Right lobe of liver (tissue), 6 donors: ENCODE data around the gene EPHA1. TPM values are rescaled to one million over a fixed set of nuclear protein-coding genes. Genes with fewer than 3 reads are reported as not detected.

Source experiments
- ATAC-seq, 4 donors: fragments of 200-7000 bp; cut with Tn5 transposase; one replicate each; pipeline ENCODE4 v1.9.1; 2020; ENCODE audit warnings: mild to moderate bottlenecking in 4 of 4, moderate library complexity in 4 of 4
- DNase-seq, 3 donors: peaks; one replicate each; pipeline ENCODE4 v3.0.0-alpha.2; 2020
- H3K27ac ChIP-seq, 3 donors: fragments of 200-600 bp; one replicate each; pipeline ENCODE4 v1.8.0; 2022
- H3K27me3 ChIP-seq, 2 donors: fragments of 200-600 bp; one replicate each; pipeline ENCODE4 v1.8.0; 2022
- H3K36me3 ChIP-seq, 4 donors: fragments of 200-600 bp; sonication (generic) in 1 of 4; one replicate each; pipeline versions ENCODE4 v1.5.1 to v1.8.0; 2017 to 2022; ENCODE audit warnings: control low read depth in 1 of 4
- H3K4me1 ChIP-seq, 4 donors: fragments of 200-600 bp; sonication (generic) in 1 of 4; one replicate each; pipeline versions ENCODE4 v1.5.1 to v1.8.0; 2017 to 2022; ENCODE audit warnings: control low read depth in 1 of 4
- H3K4me3 ChIP-seq, 3 donors: fragments of 200-600 bp; one replicate each; pipeline ENCODE4 v1.8.0; 2022
- H3K9me3 ChIP-seq, 4 donors: fragments of 200-600 bp; sonication (generic) in 1 of 4; one replicate each; pipeline versions ENCODE4 v1.5.1 to v1.8.0; 2017 to 2022; ENCODE audit warnings: control low read depth in 1 of 4
- CTCF ChIP-seq, 4 donors: fragments of 200-600 bp in 3 of 4; fragments of 450-650 bp in 1 of 4; IDR thresholded peaks; one replicate each; pipeline versions ENCODE4 v1.5.1 to v1.8.0; 2016 to 2022; ENCODE audit warnings: antibody characterized with exemption in 4 of 4, mild to moderate bottlenecking in 2 of 4
- POLR2A ChIP-seq: fragments of 450-650 bp; IDR thresholded peaks from one replicate; pipeline ENCODE4 v1.6.1; 2017; ENCODE audit warnings: antibody characterized with exemption, mild to moderate bottlenecking
- WGBS: methylation state at CpG from one replicate; pipeline ENCODE4 v1.1.6; 2018; ENCODE audit warnings: low coverage, low lambda C conversion rate; ENCODE audit not compliant: insufficient coverage; ENCODE audit errors: missing lambda C conversion rate; 5-methylcytosine and 5-hydroxymethylcytosine counted together
- intact Hi-C, 2 donors: fragments of 100-400 bp; cut with DNase I; formaldehyde crosslinking; loops; one replicate each; pipeline versions ENCODE4 v1.11.2 to v1.14.1; 2022
- total RNA-seq, 6 experiments: library from RNA; depleted of rRNA in 2 of 6; stranded (reverse); fragments of >200 nt in 2 of 6; fragmentation: NEBNext Ultra II Directional in 3 of 6; extraction: Animal tissue kit (Norgen Biotek cat#: 25700) in 3 of 6; gene quantifications; one replicate each; pipeline versions ENCODE4 v1.1.0 to v1.2.4, GENCODE V29; 2016 to 2023
- donor health status: DM: no; HTN: yes; CAD: no.
- donor health status: DM: no; HTN: no; CAD: no.
- donor health status: DM: no; HTN: no; CAD: no.
- donor health status: DM: no; HTN: yes; CAD: no.
- donor health status: DM: no; HTN: yes; CAD: no.

Gene EPHA1
- total RNA-seq, 6 experiments from 2014 or later, result 12.6 to 41.3 (median 16.5) TPM

- no peaks in the 10 kb centered on the region for H3K9me3 ChIP-seq
- TF ChIP-seq POLR2A (no peak), CTCF (IDR thresholded peaks at IDR 0.05) (no peak)
- intact Hi-C loops, result no loop called here
- H3K4me3 ChIP-seq, result peak overlapping the region in 1 of 3 donors; percentile 16
- peaks cover 0 to 27% (median 15%) of the 10 kb centered on the region in 4 donors for H3K36me3 ChIP-seq
- no peak for ATAC-seq
- peaks cover 0 to 40% (median 19%) of the 10 kb centered on the region in 4 donors for H3K4me1 ChIP-seq
- 61% methylated on average over 13 of the region's 14 CpGs for WGBS
- DNase-seq, result peak in 1 of 3 donors; percentile 48
- H3K27ac ChIP-seq, result peak overlapping the region in 1 of 3 donors; percentile 28
- no peaks in the 10 kb centered on the region for H3K27me3 ChIP-seq
Observed at GRCh38 chr7:143384661-143385631, 23.7 kb downstream of the EPHA1 start.

GRCh38 chr7:143384148-143384547 lies 24.5 kb downstream of the EPHA1 start:
- Histone ChIP-seq H3K9me3 (no peaks in the 10 kb centered on the region), H3K4me1 (peaks cover 0 to 47% (median 19%) of the 10 kb centered on the region in 4 donors), H3K4me3 (peak overlapping the region in 2 of 3 donors; percentile 4 to 69), H3K36me3 (peaks cover 0 to 19% (median 10%) of the 10 kb centered on the region in 4 donors), H3K27ac (no peak overlapping the region), H3K27me3 (no peaks in the 10 kb centered on the region)
- ATAC-seq, result no peak
- intact Hi-C loops, result no loop called here
- TF ChIP-seq CTCF (IDR thresholded peaks at IDR 0.05) (no peak), POLR2A (no peak)
- 22% methylated on average over 5 of the region's 5 CpGs for WGBS
- peak in 1 of 3 donors; percentile 11 for DNase-seq

- TF ChIP-seq POLR2A (no peak), CTCF (IDR thresholded peaks at IDR 0.05) (no peak)
- no peaks in the 10 kb centered on the region for H3K9me3 ChIP-seq
- intact Hi-C loops, result no loop called here
- H3K27me3 ChIP-seq, result no peaks in the 10 kb centered on the region
- peak in 1 of 3 donors; percentile 39 for DNase-seq
- no CpG with 5 or more reads among the region's 1 CpG for WGBS
- peak overlapping the region in 1 of 3 donors; percentile 69 for H3K4me3 ChIP-seq
- H3K4me1 ChIP-seq, result peaks cover 0 to 47% (median 19%) of the 10 kb centered on the region in 4 donors
- ATAC-seq, result no peak
- peaks cover 0 to 13% (median 5%) of the 10 kb centered on the region in 4 donors for H3K36me3 ChIP-seq
- H3K27ac ChIP-seq, result peak overlapping the region in 2 of 3 donors; percentile 8 to 59
Observed at GRCh38 chr7:143383642-143383957, 25.1 kb downstream of the EPHA1 start.

GRCh38 chr7:143382791-143383641 lies 25.6 kb downstream of the EPHA1 start:
- peak overlapping the region; percentile 69 to 98 (median 93) for H3K4me3 ChIP-seq
- ATAC-seq, result no peak

More at GRCh38 chr7:143382791-143383641, 25.6 kb downstream of the EPHA1 start:
- H3K9me3 ChIP-seq, result no peaks in the 10 kb centered on the region
- 82% methylated on average over 10 of the region's 15 CpGs for WGBS
- intact Hi-C loops, result no loop called here
- H3K36me3 ChIP-seq, result peaks cover 0 to 7% (median under 1%) of the 10 kb centered on the region in 4 donors
- H3K27me3 ChIP-seq, result no peaks in the 10 kb centered on the region
- DNase-seq, result peak in 1 of 3 donors; percentile 58
- H3K4me1 ChIP-seq, result peaks cover 0 to 47% (median 19%) of the 10 kb centered on the region in 4 donors
- H3K27ac ChIP-seq, result peak overlapping the region in 2 of 3 donors; percentile 98 to 99
- TF ChIP-seq POLR2A (no peak), CTCF (IDR thresholded peaks at IDR 0.05) (no peak)
